BJ (cell line): ENCODE measurements around the gene PAGE2B. TPM values are rescaled to one million over a fixed set of nuclear protein-coding genes. Genes with fewer than 3 reads are reported as not detected.

ENCODE experiments used
- CTCF ChIA-PET: fragments of 350-600 bp; formaldehyde crosslinking; extraction: SDS; loops from one replicate; lab custom pipeline; 2021; ENCODE audit warnings: antibody characterized with exemption, inconsistent platforms; lab: Yijun Ruan, JAX
- POLR2A ChIA-PET: fragments of 300-600 bp; sonication (Branson Sonifier 250); formaldehyde crosslinking; extraction: SDS; loops from one replicate; lab custom pipeline; 2021; ENCODE audit warnings: antibody characterized with exemption; lab: Charles Lee
- DNase-seq: peaks from one replicate; pipeline ENCODE4 v3.0.0-alpha.2; 2011; ENCODE audit warnings: low read depth
- H3K27me3 ChIP-seq: 2 replicates; pipeline ENCODE4 v1.6.0; 2011; ENCODE audit warnings: low read length; ENCODE audit not compliant: control insufficient read depth, insufficient read depth
- H3K36me3 ChIP-seq: 2 replicates; pipeline ENCODE4 v1.5.1; 2011; ENCODE audit warnings: low read length; ENCODE audit not compliant: control insufficient read depth, insufficient read depth
- H3K4me3 ChIP-seq: 2 replicates; pipeline ENCODE4 v1.5.1; 2011; ENCODE audit warnings: low read depth, mild to moderate bottlenecking, control low read depth, low read length
- polyA minus RNA-seq: library from RNA; depleted of rRNA, polyadenylated mRNA; stranded (reverse); fragments of >200 nt; gene quantifications from 2 replicates; pipeline ENCODE4 v1.2.3, GENCODE V29; 2011; rRNA and poly(A)+ RNA removed
- polyA plus RNA-seq: library from polyadenylated mRNA; depleted of rRNA; stranded (reverse); fragments of >200 nt; gene quantifications from 2 replicates; pipeline ENCODE4 v1.2.3, GENCODE V29; 2011; rRNA removed
- TF ChIP-seq, protein P1 (sequence below): IDR thresholded peaks from 2 replicates; pipeline ENCODE4 v1.5.1; 2011; ENCODE audit warnings: low read depth, mild to moderate bottlenecking, control low read depth, inconsistent platforms, low read length, moderate library complexity; ENCODE audit not compliant: insufficient read depth

The PAGE2B gene
- polyA plus RNA-seq (not detected in 2 replicates), polyA minus RNA-seq (not detected in 2 replicates)

- H3K4me3 ChIP-seq, result no peak within 1 kb of the TSS
- ChIA-PET POLR2A (no interaction called here), CTCF (no interaction called here)
- TF ChIP-seq, protein P1, sequence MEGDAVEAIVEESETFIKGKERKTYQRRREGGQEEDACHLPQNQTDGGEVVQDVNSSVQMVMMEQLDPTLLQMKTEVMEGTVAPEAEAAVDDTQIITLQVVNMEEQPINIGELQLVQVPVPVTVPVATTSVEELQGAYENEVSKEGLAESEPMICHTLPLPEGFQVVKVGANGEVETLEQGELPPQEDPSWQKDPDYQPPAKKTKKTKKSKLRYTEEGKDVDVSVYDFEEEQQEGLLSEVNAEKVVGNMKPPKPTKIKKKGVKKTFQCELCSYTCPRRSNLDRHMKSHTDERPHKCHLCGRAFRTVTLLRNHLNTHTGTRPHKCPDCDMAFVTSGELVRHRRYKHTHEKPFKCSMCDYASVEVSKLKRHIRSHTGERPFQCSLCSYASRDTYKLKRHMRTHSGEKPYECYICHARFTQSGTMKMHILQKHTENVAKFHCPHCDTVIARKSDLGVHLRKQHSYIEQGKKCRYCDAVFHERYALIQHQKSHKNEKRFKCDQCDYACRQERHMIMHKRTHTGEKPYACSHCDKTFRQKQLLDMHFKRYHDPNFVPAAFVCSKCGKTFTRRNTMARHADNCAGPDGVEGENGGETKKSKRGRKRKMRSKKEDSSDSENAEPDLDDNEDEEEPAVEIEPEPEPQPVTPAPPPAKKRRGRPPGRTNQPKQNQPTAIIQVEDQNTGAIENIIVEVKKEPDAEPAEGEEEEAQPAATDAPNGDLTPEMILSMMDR, result no peak
- no peaks in the 10 kb centered on the region for H3K36me3 ChIP-seq
- H3K27me3 ChIP-seq, result no peaks in the 10 kb centered on the region
- DNase-seq, result no peak
Observed at GRCh38 chrX:55074851-55075467, at the start of gene PAGE2B. PAGE2B (plus strand) TSS chrX:55075030; CDS start chrX:55076042, 1,012 bp downstream.

DNA sequence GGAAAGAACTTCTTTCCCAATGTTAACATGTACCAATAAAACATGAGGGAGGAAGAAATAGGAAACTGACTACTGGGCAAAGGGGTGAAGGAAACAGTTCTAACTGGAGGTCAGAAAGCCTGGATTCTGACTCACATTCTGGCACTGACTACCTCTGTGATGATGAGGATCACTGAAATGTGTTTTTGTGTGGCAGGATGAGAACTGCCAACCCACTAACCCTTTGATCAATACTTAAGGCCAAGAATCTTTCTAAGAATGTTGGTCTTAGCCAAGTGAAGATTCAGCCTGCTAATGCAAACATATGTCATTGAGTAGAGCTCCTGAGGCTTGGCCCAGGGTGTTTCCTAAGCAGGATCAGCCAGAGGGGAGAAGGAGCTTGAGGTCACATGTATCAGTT is 48.7 kb upstream of the PAGE2B start:
- Histone ChIP-seq H3K27me3 (no peaks in the 10 kb centered on the region), H3K36me3 (no peaks in the 10 kb centered on the region), H3K4me3 (no peak overlapping the region)
- CTCF ChIA-PET, result no interaction called here
- POLR2A ChIA-PET, result no interaction called here
- TF ChIP-seq, protein P1, result no peak
- DNase-seq, result no peak

- ChIA-PET CTCF (no interaction called here), POLR2A (no interaction called here)
- Histone ChIP-seq H3K27me3 (no peaks in the 10 kb centered on the region), H3K4me3 (no peak overlapping the region), H3K36me3 (no peaks in the 10 kb centered on the region)
- no peak for DNase-seq
- TF ChIP-seq, protein P1, result no peak
Observed at GRCh38 chrX:55026840-55027239, 48.0 kb upstream of the PAGE2B start.

- H3K36me3 ChIP-seq, result no peaks in the 10 kb centered on the region
- H3K27me3 ChIP-seq, result no peaks in the 10 kb centered on the region
- TF ChIP-seq, protein P1, result no peak
- H3K4me3 ChIP-seq, result no peak overlapping the region
- CTCF ChIA-PET, result no interaction called here
- no peak for DNase-seq
- POLR2A ChIA-PET, result no interaction called here
Observed at GRCh38 chrX:55028040-55028439, 46.8 kb upstream of the PAGE2B start.

- Histone ChIP-seq H3K36me3 (no peaks in the 10 kb centered on the region), H3K4me3 (no peak overlapping the region), H3K27me3 (no peaks in the 10 kb centered on the region)
- ChIA-PET CTCF (no interaction called here), POLR2A (no interaction called here)
- DNase-seq, result no peak
- TF ChIP-seq, protein P1, result no peak
Observed at GRCh38 chrX:55028611-55029010, 46.2 kb upstream of the PAGE2B start.
